GM13977 (cell line): Measurements from ENCODE around the gene IFT88.

ENCODE experiments used
- DNase-seq: peaks from one replicate; pipeline ENCODE4 v3.0.0; 2012; ENCODE audit warnings: low spot score
- CTCF ChIP-seq: IDR thresholded peaks from 2 replicates; pipeline ENCODE4 v1.5.1; 2012; ENCODE audit warnings: mild to moderate bottlenecking, control low read depth; ENCODE audit not compliant: insufficient read depth; ENCODE audit errors: extremely low read depth, missing control alignments
- in situ Hi-C: fragments of 300-500 bp; cut with MboI; formaldehyde crosslinking; loops from one replicate; pipeline ENCODE4 v1.12.0; 2022; ENCODE audit warnings: low sequenced_read_pairs, low pct_unique_long_range_greater_than_20kb, mixed read lengths, inconsistent platforms; ENCODE audit not compliant: unreplicated experiment

IFT88 gene

GRCh38 chr13:20588529-20589110 lies 21.7 kb downstream of the IFT88 start:
- no peak for TF ChIP-seq CTCF
- DNase-seq = no peak
- in situ Hi-C loops = no loop called here

- in situ Hi-C loops = no loop called here
These were observed 23.6 kb downstream of the IFT88 start for GRCh38 chr13:20590561-20590960.

GRCh38 chr13:20592606-20593005 lies 25.6 kb downstream of the IFT88 start:
- no peak for TF ChIP-seq CTCF
- DNase-seq = no peak
- in situ Hi-C loops = no loop called here

More at GRCh38 chr13:20590561-20590960, 23.6 kb downstream of the IFT88 start:
- no peak for DNase-seq
- TF ChIP-seq CTCF = no peak

- TF ChIP-seq CTCF = no peak
- DNase-seq = no peak
- in situ Hi-C loops = no loop called here
These were observed 27.3 kb downstream of the IFT88 start for GRCh38 chr13:20594280-20594679.

- in situ Hi-C loops = no loop called here
- DNase-seq = no peak
- TF ChIP-seq CTCF = no peak
These were observed 40.1 kb downstream of the IFT88 start for GRCh38 chr13:20607015-20607414.

GRCh38 chr13:20608438-20609020 lies 41.6 kb downstream of the IFT88 start:
- TF ChIP-seq CTCF = no peak
- no peak for DNase-seq
- in situ Hi-C loops = no loop called here
